ENCODE measurements around the gene OSBPL5.

Gene OSBPL5

GRCh38 chr11:3147257-3147619 is 17.9 kb downstream of the OSBPL5 start:
- H3K27ac ChIP-seq = peak overlapping the region; percentile 25
- DNase-seq (ENCODE audit: low spot score) = no peak
- TF ChIP-seq, protein P1, sequence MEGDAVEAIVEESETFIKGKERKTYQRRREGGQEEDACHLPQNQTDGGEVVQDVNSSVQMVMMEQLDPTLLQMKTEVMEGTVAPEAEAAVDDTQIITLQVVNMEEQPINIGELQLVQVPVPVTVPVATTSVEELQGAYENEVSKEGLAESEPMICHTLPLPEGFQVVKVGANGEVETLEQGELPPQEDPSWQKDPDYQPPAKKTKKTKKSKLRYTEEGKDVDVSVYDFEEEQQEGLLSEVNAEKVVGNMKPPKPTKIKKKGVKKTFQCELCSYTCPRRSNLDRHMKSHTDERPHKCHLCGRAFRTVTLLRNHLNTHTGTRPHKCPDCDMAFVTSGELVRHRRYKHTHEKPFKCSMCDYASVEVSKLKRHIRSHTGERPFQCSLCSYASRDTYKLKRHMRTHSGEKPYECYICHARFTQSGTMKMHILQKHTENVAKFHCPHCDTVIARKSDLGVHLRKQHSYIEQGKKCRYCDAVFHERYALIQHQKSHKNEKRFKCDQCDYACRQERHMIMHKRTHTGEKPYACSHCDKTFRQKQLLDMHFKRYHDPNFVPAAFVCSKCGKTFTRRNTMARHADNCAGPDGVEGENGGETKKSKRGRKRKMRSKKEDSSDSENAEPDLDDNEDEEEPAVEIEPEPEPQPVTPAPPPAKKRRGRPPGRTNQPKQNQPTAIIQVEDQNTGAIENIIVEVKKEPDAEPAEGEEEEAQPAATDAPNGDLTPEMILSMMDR (conservative IDR thresholded peaks at IDR 0.05; ENCODE audit: low read depth) = no peak
- CTCF ChIA-PET = no interaction called here
- POLR2A ChIA-PET (ENCODE audit: low non-redundant PET) = no interaction called here

GRCh38 chr11:3146612-3147256 is 18.4 kb downstream of the OSBPL5 start:
- POLR2A ChIA-PET (ENCODE audit: low non-redundant PET) = no interaction called here
- DNase-seq (ENCODE audit: low spot score) = no peak
- peak overlapping the region; percentile 25 for H3K27ac ChIP-seq
- TF ChIP-seq, protein P1 (conservative IDR thresholded peaks at IDR 0.05; ENCODE audit: low read depth) = no peak
- CTCF ChIA-PET = no interaction called here

DNA sequence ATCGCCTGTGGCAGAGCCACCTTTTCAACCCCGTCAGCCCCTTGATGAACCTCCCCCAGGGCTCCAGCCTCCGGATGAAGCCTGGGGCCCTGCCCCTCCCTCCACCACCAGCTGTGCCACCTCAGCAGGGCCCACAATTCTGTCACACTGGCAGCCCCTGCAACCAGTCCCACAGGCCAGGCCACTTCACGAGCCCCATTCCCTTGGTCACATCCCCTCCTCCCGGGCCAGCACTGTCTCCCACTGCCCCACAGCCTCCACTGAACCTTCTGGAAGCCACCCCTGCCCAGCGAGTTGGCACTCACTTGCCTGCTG is 19.9 kb downstream of the OSBPL5 start:
- DNase-seq (ENCODE audit: low spot score) = no peak
- CTCF ChIA-PET = no interaction called here
- TF ChIP-seq, protein P1 (conservative IDR thresholded peaks at IDR 0.05; ENCODE audit: low read depth) = no peak
- H3K27ac ChIP-seq = no peak overlapping the region
- POLR2A ChIA-PET (ENCODE audit: low non-redundant PET) = no interaction called here

GRCh38 chr11:3144296-3145205 is 20.6 kb downstream of the OSBPL5 start:
- CTCF ChIA-PET = no interaction called here
- POLR2A ChIA-PET (ENCODE audit: low non-redundant PET) = no interaction called here
- no peak for DNase-seq (ENCODE audit: low spot score)
- H3K27ac ChIP-seq = 0 out of 2 replicates have a peak overlapping the region, but pooled peaks have one; percentile 5
- TF ChIP-seq, protein P1 (conservative IDR thresholded peaks at IDR 0.05; ENCODE audit: low read depth) = no peak

GRCh38 chr11:3143136-3143880 is 21.8 kb downstream of the OSBPL5 start:
- H3K27ac ChIP-seq = 0 out of 2 replicates have a peak overlapping the region, but pooled peaks have one; percentile 5
- TF ChIP-seq, protein P1 (conservative IDR thresholded peaks at IDR 0.05; ENCODE audit: low read depth) = no peak
- ChIA-PET CTCF (no interaction called here), POLR2A (ENCODE audit: low non-redundant PET) (no interaction called here)
- no peak for DNase-seq (ENCODE audit: low spot score)

DNA sequence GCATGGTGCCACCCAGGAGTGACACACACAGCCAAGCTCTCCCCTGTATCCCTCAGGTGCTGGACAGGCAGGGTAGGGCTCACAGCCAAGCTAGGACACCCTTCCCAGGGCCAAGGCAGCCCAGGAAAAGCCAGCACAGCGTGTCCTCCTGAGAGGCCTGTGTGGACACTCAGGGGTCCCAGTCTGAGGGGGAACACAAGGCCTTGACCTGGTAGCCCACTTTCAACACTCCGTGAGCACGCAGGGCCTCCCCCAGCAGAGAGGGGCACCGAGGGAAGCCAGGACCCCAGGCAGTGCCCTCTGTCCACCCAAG is 24.9 kb downstream of the OSBPL5 start:
- DNase-seq (ENCODE audit: low spot score) = no peak
- ChIA-PET CTCF (interaction anchor here (0.7 kb wide), 2 partner anchors 21 to 76 kb away, joined by 4 to 6 read pairs; no protein-coding TSS in a partner anchor), POLR2A (ENCODE audit: low non-redundant PET) (no interaction called here)
- TF ChIP-seq, protein P1 (conservative IDR thresholded peaks at IDR 0.05; ENCODE audit: low read depth) = no peak
- peak overlapping the region; percentile 3; the same call in 1 of the 2 replicates for H3K27ac ChIP-seq

Measured in RWPE1 (cell line).